ENCODE measurements around the gene CEP162.

DNA sequence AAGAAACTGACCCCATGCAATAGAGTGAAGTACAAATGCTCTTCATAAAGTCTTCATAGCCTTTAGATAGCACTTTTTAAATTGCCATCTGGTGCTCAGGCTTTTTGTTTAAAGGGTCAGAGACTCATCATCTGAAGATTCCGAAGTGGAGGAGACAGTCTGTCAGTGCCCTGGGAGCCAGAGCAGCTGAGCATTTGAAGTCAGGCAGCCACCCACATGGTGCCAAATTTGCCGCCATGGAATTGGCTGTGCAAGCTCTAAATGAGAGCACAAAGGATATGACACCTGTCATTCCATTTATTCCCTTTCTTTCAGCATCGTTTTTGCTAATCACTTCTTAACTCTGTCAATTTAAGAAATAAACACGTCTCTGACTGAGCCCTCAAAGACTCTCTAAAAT is 32.8 kb upstream of the CEP162 start:
- no peak for TF ChIP-seq ZNF501 (tag by site-specific recombination; IDR thresholded peaks at IDR 0.05)
- no peak for TF ChIP-seq ZBTB8A (tag by site-specific recombination; IDR thresholded peaks at IDR 0.05)
- no peak for TF ChIP-seq ZNF24 (tag by site-specific recombination; IDR thresholded peaks at IDR 0.05)
- TF ChIP-seq, protein P1, sequence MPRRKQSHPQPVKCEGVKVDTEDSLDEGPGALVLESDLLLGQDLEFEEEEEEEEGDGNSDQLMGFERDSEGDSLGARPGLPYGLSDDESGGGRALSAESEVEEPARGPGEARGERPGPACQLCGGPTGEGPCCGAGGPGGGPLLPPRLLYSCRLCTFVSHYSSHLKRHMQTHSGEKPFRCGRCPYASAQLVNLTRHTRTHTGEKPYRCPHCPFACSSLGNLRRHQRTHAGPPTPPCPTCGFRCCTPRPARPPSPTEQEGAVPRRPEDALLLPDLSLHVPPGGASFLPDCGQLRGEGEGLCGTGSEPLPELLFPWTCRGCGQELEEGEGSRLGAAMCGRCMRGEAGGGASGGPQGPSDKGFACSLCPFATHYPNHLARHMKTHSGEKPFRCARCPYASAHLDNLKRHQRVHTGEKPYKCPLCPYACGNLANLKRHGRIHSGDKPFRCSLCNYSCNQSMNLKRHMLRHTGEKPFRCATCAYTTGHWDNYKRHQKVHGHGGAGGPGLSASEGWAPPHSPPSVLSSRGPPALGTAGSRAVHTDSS (tag by site-specific recombination; IDR thresholded peaks at IDR 0.05): no peak
- no peak for TF ChIP-seq ZNF140 (tag by site-specific recombination; IDR thresholded peaks at IDR 0.05)
- TF ChIP-seq ZSCAN5A (tag by site-specific recombination; IDR thresholded peaks at IDR 0.05): no peak

Data from HEK293 (cell line).